Stomach (tissue), 4 donors: ENCODE results near the gene MACO1.
"Not testable (repeated sequence)": the region's sequence is repeated elsewhere in the genome, so short reads cannot be mapped to it uniquely, and the experiment has no call there.

Source experiments
- POLR2A ChIP-seq, 4 donors: fragments of 450-650 bp; IDR thresholded peaks; one replicate each; pipeline ENCODE4 v1.6.1; 2016; ENCODE audit warnings: antibody characterized with exemption in 4 of 4, control low read depth in 2 of 4, mild to moderate bottlenecking in 1 of 4, moderate library complexity in 1 of 4
- POLR2AphosphoS5 ChIP-seq, 3 donors: sonication (generic); formaldehyde crosslinking; IDR thresholded peaks; one replicate each; pipeline ENCODE4 v1.6.1; 2016; ENCODE audit warnings: antibody characterized with exemption in 3 of 3

- TF ChIP-seq POLR2A, POLR2AphosphoS5 (IDR thresholded peaks at IDR 0.05): not testable (repeated sequence)
Measured at GRCh38 chr1:25420715-25421114, 10.0 kb upstream of the MACO1 start, which contains the start of gene RHCE.
